NB4 (cell line): ENCODE measurements around the gene ERCC2.

Experiments used
- CTCF ChIP-seq: IDR thresholded peaks from one replicate; pipeline ENCODE4 v1.5.1; 2012; ENCODE audit warnings: low read depth, low read length
- MYC ChIP-seq: IDR thresholded peaks from 2 replicates; pipeline ENCODE4 v1.6.1; 2011; ENCODE audit warnings: low read depth, low read length
- POLR2A ChIP-seq: IDR thresholded peaks from 2 replicates; pipeline ENCODE4 v1.6.1; 2011; ENCODE audit warnings: mild to moderate bottlenecking; ENCODE audit not compliant: insufficient read length; ENCODE audit errors: extremely low read depth

GRCh38 chr19:45409557-45409920 is 39.2 kb upstream of the ERCC2 start:
- TF ChIP-seq POLR2A (no peak), CTCF (no peak), MYC (no peak)
